ENCODE data around the gene SELENOO. TPM values are rescaled to one million over a fixed set of nuclear protein-coding genes. Genes with fewer than 3 reads are reported as not detected.
A peak's percentile ranks its signal among the peaks of the same experiment; 100 is the strongest.

SELENOO gene, protein sequence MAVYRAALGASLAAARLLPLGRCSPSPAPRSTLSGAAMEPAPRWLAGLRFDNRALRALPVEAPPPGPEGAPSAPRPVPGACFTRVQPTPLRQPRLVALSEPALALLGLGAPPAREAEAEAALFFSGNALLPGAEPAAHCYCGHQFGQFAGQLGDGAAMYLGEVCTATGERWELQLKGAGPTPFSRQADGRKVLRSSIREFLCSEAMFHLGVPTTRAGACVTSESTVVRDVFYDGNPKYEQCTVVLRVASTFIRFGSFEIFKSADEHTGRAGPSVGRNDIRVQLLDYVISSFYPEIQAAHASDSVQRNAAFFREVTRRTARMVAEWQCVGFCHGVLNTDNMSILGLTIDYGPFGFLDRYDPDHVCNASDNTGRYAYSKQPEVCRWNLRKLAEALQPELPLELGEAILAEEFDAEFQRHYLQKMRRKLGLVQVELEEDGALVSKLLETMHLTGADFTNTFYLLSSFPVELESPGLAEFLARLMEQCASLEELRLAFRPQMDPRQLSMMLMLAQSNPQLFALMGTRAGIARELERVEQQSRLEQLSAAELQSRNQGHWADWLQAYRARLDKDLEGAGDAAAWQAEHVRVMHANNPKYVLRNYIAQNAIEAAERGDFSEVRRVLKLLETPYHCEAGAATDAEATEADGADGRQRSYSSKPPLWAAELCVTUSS
- total RNA-seq = 10 to 100 TPM; 57.9 to 66.8 TPM
- 20.8 TPM for polyA plus RNA-seq (ENCODE audit: insufficient read depth, low read depth, low replicate concordance)
- long read RNA-seq, donor 1, transcript SELENOO-201 (9 exons, 2,315 nt) = major isoform, 7 of 72 reads
- long read RNA-seq, donor 1, partial matches to known transcripts = 65 of 72 reads
- long read RNA-seq, donor 1, other reads (novel, unspliced or antisense) = 0 of 72 reads
- long read RNA-seq, donor 2, transcript SELENOO-201 (9 exons, 2,315 nt) = major isoform, 10 of 32 reads
- long read RNA-seq, donor 2, partial matches to known transcripts = 22 of 32 reads
- long read RNA-seq, donor 2, other reads (novel, unspliced or antisense) = 0 of 32 reads

GRCh38 chr22:50200461-50201190, at the start of gene SELENOO:
Gene SELENOO, plus strand, starts transcription at chr22:50201011. Its CDS starts 26 bp downstream, at chr22:50201037.
- Histone ChIP-seq H3K9me3 (no peaks in the 10 kb centered on the region), H3K4me1 (peaks cover 20% of the 10 kb centered on the region), H3K27me3 (no peaks in the 10 kb centered on the region), H3K4me3 (peak within 1 kb of the TSS; percentile 77 to 82), H3K27ac (peak within 1 kb of the TSS; percentile 70 to 90), H3K36me3 (ENCODE audit: low read depth, missing control alignments) (no peaks in the 10 kb centered on the region)
- peak; percentile 93 for DNase-seq
- intact Hi-C loops (cut with DNase I; ENCODE audit: low total_unique reads) = loop anchor here (10.0 kb wide), 1 partner anchor 56 kb away; no protein-coding TSS in a partner anchor
- TF ChIP-seq CTCF (IDR thresholded peaks at IDR 0.05) (no peak), POLR2A (IDR thresholded peaks at IDR 0.05) (peak; percentile 80)
- WGBS, 2 donors = 1% methylated on average over 39 of the region's 105 CpGs; no CpG with 5 or more reads in 1 of the 2 donors

DNA sequence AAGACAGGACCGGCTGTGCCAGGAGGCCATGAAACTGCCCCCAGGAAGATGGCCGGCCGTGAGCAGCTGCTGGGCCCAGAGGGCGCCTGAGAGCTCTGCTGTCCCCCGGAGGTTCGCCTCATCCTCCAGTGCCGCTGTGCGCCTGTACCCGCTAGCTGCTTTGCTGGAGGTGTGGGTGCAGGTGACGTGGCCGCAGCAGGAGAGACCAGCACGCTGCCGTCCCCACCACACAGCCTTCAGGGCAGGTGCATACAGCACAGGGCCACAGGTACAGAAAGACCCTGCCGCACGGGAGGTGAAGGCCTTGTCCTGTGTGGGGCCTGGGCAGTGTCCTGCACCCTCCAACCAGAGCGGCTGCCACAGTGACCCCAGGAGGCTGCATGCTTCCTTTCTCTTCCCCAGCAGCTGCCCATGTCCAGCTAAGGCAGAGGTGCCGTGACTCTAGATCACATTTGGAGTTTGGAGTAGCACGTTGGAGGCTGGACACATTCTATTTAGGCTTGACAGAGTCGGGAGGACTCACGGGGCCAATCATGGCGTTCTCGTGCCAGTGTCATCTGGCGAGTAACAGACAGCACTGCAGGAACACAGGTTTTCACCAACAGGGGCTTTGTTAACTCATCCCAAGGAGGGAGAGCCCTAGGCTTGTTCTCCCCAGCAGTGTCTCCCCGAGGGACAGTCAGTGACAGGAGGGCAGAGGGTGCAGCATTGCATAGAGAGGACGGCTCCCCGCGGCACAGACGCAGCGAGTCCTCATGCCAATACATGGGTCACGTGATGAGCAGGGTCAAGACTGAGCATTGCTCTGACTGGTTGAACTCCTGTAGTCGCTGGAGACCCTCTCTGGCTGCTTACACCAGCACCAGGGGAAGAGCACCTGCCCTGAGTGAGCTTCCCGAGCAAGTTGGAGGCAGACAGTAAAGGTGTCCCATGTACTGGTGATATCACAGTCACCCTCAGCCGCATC, 49.0 kb upstream of the SELENOO start:
- no peak overlapping the region for H3K27ac ChIP-seq
- intact Hi-C loops (cut with DNase I; ENCODE audit: low total_unique reads) = no loop called here
- H3K9me3 ChIP-seq = no peaks in the 10 kb centered on the region
- no peak overlapping the region for H3K4me3 ChIP-seq
- no peaks in the 10 kb centered on the region for H3K27me3 ChIP-seq
- no peaks in the 10 kb centered on the region for H3K36me3 ChIP-seq (ENCODE audit: low read depth, missing control alignments)
- DNase-seq = no peak
- no peak for TF ChIP-seq CTCF (IDR thresholded peaks at IDR 0.05)
- TF ChIP-seq POLR2A (IDR thresholded peaks at IDR 0.05) = no peak
- peaks cover 1% of the 10 kb centered on the region for H3K4me1 ChIP-seq
- WGBS, 2 donors = 81 to 92% methylated on average over 17 to 33 of the region's 33 CpGs

DNA sequence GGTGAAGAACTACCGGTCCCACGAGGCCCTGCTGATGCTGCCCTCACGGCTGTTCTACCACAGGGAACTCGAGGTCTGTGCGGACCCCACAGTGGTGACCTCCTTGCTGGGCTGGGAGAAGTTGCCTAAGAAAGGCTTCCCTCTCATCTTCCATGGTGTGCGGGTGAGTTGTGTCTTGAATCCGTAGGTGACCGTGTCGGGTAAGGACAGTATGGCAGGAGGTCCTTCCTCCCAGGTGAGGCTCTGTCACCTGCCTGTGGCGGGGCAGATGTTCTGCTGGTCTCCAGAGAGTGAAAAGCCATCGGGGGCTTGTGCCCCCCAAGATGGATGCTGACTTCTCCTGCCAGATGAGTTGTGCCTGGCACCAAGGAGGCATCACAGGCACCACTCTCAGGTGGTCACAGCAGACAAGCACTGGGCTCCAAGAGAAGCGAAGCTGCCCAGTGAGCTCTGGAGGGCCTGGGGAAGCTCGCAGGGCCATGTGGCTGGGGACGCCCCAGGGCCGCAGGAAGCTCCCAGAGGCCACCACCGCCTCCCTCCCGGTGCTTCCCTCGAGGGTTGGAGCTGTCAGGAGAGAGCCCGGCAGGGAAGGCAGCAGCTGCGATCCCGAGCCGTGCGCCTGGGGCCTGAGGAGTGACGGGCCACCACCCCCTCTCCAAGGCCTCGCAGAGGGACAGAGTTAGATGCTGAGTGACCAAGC, 47.6 kb upstream of the SELENOO start:
- Histone ChIP-seq H3K9me3 (no peaks in the 10 kb centered on the region), H3K27me3 (no peaks in the 10 kb centered on the region), H3K4me1 (no peaks in the 10 kb centered on the region), H3K27ac (no peak overlapping the region), H3K4me3 (no peak overlapping the region), H3K36me3 (ENCODE audit: low read depth, missing control alignments) (no peaks in the 10 kb centered on the region)
- no peak for DNase-seq
- intact Hi-C loops (cut with DNase I; ENCODE audit: low total_unique reads) = no loop called here
- no peak for TF ChIP-seq CTCF (IDR thresholded peaks at IDR 0.05)
- TF ChIP-seq POLR2A (IDR thresholded peaks at IDR 0.05) = no peak
- 92 to 93% methylated on average over 11 to 25 of the region's 25 CpGs for WGBS, 2 donors
